HFF-Myc (cell line): Measurements from ENCODE around the gene ACTR1A.

ENCODE experiments used
- DNase-seq: peaks from one replicate; pipeline ENCODE4 v3.0.0-alpha.2; 2011; ENCODE audit warnings: low read depth; ENCODE audit errors: extremely low read depth
- H3K4me3 ChIP-seq: replicated peaks from 2 replicates; pipeline ENCODE4 v1.5.1; 2011; ENCODE audit warnings: low read depth, mild to moderate bottlenecking, control low read depth, low read length
- TF ChIP-seq, protein P1 (sequence below): IDR thresholded peaks from 2 replicates; pipeline ENCODE4 v1.5.1; 2012; ENCODE audit warnings: mild to moderate bottlenecking, low read depth, low read length, control low read depth; ENCODE audit errors: missing control alignments

ACTR1A gene

DNA sequence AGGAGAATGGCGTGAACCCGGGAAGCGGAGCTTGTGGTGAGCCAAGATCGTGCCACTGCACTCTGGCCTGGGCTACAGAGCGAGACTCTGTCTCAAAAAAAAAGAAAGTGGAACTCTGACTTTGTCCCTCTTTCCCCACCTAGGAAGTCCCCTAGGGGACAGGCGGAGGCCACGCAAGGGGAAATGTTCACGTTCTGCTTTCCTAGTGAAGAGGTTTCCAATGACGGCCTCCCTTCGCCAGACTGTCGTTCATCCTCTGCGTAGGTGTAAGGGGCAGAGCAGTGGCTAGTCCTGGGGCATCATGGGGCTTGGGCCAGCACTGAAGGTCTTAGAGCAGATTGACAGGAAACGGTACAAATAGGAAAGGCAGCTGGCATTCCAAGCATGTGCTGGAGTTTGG, 31.8 kb upstream of the ACTR1A start:
- no peak overlapping the region for H3K4me3 ChIP-seq
- TF ChIP-seq, protein P1, sequence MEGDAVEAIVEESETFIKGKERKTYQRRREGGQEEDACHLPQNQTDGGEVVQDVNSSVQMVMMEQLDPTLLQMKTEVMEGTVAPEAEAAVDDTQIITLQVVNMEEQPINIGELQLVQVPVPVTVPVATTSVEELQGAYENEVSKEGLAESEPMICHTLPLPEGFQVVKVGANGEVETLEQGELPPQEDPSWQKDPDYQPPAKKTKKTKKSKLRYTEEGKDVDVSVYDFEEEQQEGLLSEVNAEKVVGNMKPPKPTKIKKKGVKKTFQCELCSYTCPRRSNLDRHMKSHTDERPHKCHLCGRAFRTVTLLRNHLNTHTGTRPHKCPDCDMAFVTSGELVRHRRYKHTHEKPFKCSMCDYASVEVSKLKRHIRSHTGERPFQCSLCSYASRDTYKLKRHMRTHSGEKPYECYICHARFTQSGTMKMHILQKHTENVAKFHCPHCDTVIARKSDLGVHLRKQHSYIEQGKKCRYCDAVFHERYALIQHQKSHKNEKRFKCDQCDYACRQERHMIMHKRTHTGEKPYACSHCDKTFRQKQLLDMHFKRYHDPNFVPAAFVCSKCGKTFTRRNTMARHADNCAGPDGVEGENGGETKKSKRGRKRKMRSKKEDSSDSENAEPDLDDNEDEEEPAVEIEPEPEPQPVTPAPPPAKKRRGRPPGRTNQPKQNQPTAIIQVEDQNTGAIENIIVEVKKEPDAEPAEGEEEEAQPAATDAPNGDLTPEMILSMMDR: no peak
- DNase-seq: no peak

DNA sequence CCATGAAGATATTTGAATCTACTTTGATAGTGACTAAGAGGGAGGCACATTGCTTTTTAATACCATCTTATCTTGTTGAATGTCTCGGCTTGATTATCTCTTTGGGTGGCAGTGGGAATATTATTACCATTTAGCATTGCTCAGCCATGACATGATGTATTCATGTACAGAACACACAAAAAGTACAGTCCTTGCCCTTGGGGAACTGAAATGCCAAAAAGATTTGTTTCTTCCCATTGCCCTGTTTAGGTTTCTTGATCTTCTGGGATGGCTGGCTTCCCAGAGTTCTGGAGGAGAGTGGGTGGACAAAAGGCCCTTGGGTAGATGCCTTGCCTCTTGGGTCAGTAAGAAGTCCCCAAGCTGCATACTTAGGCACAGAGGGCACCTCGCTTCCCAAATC, 25.0 kb upstream of the ACTR1A start:
- no peak for DNase-seq
- no peak overlapping the region for H3K4me3 ChIP-seq
- TF ChIP-seq, protein P1: no peak

DNA sequence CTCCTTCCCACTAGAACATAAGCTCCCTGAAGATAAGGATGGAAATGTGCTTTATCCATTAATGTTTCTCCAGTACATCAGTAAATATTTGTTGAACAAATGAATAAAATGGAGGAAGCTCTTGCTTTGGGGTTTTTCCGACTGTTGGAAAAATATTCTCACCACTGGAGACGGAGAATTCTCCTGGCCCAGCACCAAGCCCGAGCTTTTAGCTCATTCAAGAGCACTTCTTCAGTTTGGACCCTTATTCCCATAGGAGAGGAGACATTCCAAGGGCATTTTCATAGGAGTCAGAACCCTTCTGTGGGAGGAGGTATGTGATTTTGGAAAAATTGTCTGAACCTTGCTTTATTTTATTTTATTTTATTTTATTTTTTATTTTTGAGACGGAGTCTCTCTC, 22.2 kb upstream of the ACTR1A start:
- TF ChIP-seq, protein P1: no peak
- no peak overlapping the region for H3K4me3 ChIP-seq
- DNase-seq: no peak

DNA sequence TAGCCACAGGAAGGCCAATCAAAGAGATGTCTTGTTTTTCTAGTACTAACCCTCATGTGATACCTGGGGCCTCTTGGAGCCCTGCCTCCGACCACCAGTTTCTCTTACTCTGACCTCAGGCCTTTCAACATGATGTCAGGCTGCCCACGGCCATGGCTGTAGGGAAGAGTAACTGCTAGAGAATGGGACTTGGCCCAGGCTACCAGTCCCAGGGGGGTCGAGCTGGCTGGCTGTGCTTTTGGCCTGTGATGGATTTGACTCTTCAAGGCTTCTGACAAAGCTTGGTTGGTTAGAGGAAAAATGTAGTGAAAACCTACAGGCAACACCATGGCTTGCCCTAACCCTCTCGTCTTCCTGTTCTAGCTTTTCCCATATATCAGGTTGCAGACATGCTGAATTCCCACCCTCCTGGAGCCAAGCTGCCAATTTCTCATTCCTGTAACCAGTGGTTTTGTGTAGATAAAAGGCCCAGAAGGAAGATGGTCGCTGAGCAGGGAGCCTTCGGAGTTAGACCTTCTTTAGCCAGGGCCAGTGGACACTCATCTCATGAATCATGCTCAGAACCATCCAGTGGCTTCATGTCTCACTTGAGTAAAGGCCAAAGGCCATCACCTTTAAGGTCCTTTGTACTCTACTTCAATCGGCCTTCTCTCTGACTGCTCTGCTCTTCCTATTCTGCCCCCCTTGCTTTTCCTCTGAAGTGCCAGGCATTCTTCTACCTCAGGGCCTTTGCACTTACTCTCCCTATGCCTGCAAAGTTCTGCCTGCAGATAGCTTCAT, 20.9 kb upstream of the ACTR1A start:
- no peak overlapping the region for H3K4me3 ChIP-seq
- no peak for DNase-seq
- TF ChIP-seq, protein P1: no peak

DNA sequence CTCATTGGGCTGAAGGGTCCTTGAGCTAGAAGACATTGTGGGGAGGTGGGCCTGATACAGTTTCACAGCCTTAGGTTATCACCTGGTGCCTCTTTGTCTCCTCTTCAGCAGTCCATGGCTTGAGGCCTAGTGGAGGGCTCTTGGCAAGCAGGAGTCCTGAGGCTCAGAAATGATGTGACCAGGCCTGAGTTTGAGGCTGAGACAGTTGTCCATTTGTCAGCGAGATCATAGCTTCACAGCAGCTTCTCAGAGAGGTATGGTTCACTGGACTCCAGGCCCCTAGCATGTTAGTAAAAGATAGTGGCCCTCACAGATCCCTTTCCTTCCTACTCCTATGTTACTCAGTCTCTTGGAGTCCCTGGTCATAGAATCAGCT, 20.4 kb upstream of the ACTR1A start:
- H3K4me3 ChIP-seq: no peak overlapping the region
- TF ChIP-seq, protein P1: no peak
- no peak for DNase-seq

DNA sequence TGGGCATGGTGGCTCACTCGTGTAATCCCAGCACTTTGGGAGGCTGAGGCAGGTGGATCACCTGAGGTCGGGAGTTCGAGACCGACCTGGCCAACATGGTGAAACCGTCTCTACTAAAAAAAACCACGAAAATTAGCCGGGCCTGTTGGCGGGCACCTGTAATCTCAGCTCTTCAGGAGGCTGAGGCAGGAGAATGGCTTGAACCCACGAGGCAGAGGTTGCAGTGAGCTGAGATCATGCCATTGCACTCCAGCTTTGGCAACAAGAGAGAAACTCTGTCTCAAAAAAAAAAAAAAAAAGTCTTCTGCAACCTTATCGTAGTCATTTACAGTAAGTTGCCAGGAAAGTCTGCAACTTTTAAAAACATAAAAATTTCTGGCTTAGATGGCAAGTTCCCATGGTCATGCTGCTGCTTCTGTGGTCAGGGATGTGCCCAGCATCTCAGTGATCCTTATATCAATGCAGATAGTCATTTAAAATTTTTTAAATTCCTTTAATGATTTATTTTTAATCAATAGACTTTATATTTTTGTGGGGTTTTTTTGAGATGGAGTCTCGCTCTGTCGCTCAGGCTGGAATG, 16.8 kb upstream of the ACTR1A start:
- TF ChIP-seq, protein P1: no peak
- no peak for DNase-seq
- H3K4me3 ChIP-seq: no peak overlapping the region
